PC-9 (cell line): ENCODE results near the gene HOXB13. TPM values are rescaled to one million over a fixed set of nuclear protein-coding genes. Genes with fewer than 3 reads are reported as not detected.

Source experiments
- BruUV-seq: library from RNA; stranded (reverse); fragments of 400-500 nt; replicated peaks from 2 replicates; lab custom pipeline; 2021; lab: Mats Ljungman, UMichigan
- CTCF ChIA-PET: fragments of 300-600 bp; sonication (Branson Sonifier 250); formaldehyde crosslinking; loops from one replicate; lab custom pipeline; 2022; ENCODE audit warnings: antibody characterized with exemption; lab: Charles Lee
- POLR2A ChIA-PET: fragments of 300-600 bp; sonication (Branson Sonifier 250); formaldehyde crosslinking; loops from one replicate; lab custom pipeline; 2022; ENCODE audit warnings: antibody characterized with exemption; ENCODE audit not compliant: unreplicated experiment; lab: Charles Lee
- DNase-seq, 2 experiments: peaks; one replicate each; pipeline versions ENCODE4 v3.0.0 to v3.0.0-alpha.2; 2015 to 2022; ENCODE audit warnings: mixed read lengths in 1 of 2
- H2AFZ ChIP-seq: fragments of 200-600 bp; sonication (generic); 2 replicates; pipeline ENCODE4 v1.8.1; 2017; ENCODE audit warnings: antibody characterized with exemption
- H3F3A ChIP-seq: fragments of 200-600 bp; sonication (generic); 2 replicates; pipeline ENCODE4 v1.8.1; 2017; ENCODE audit warnings: antibody characterized with exemption, mild to moderate bottlenecking, low read depth; ENCODE audit not compliant: insufficient read depth
- H3K27ac ChIP-seq: fragments of 200-600 bp; sonication (generic); 2 replicates; pipeline ENCODE4 v1.6.1; 2016; ENCODE audit warnings: mixed run types
- H3K27me3 ChIP-seq: fragments of 200-600 bp; sonication (generic); 2 replicates; pipeline ENCODE4 v1.6.1; 2016; ENCODE audit warnings: low read depth, mixed run types; ENCODE audit not compliant: insufficient read depth
- H3K36me3 ChIP-seq: fragments of 200-600 bp; sonication (generic); 2 replicates; pipeline ENCODE4 v1.6.1; 2016; ENCODE audit warnings: low read depth, mixed run types
- H3K4me1 ChIP-seq: fragments of 200-600 bp; sonication (generic); replicated peaks from 2 replicates; pipeline ENCODE4 v1.6.1; 2016; ENCODE audit warnings: mixed run types; ENCODE audit not compliant: insufficient read depth
- H3K4me2 ChIP-seq: fragments of 200-600 bp; sonication (generic); 2 replicates; pipeline ENCODE4 v1.6.1; 2017; ENCODE audit warnings: mixed run types
- H3K4me3 ChIP-seq: fragments of 200-600 bp; sonication (generic); 2 replicates; pipeline ENCODE4 v1.6.1; 2016; ENCODE audit warnings: mixed run types
- H3K79me2 ChIP-seq: fragments of 200-600 bp; sonication (generic); 2 replicates; pipeline ENCODE4 v1.6.1; 2017; ENCODE audit warnings: low read depth, mixed run types
- H3K9me2 ChIP-seq: fragments of 200-600 bp; sonication (generic); 2 replicates; pipeline ENCODE4 v1.8.1; 2017; ENCODE audit warnings: mild to moderate bottlenecking; ENCODE audit not compliant: insufficient read depth
- H3K9me3 ChIP-seq: fragments of 200-600 bp; sonication (generic); 2 replicates; pipeline ENCODE4 v1.8.1; 2016; ENCODE audit warnings: low read depth; ENCODE audit not compliant: insufficient read depth
- H4K20me1 ChIP-seq: fragments of 200-600 bp; sonication (generic); 2 replicates; pipeline ENCODE4 v1.8.1; 2017; ENCODE audit not compliant: insufficient read depth
- CTCF ChIP-seq: fragments of 200-600 bp; sonication (generic); conservative IDR thresholded peaks from 2 replicates; pipeline ENCODE4 v1.6.1; 2017; ENCODE audit warnings: mixed run types, antibody characterized with exemption, mild to moderate bottlenecking, moderate library complexity
- EZH2 ChIP-seq: fragments of 200-600 bp; sonication (generic); IDR thresholded peaks from 2 replicates; pipeline ENCODE4 v1.8.0; 2017; ENCODE audit warnings: antibody characterized with exemption, low read depth
- intact Hi-C: fragments of 100-400 bp; cut with micrococcal nuclease; formaldehyde crosslinking; loops from one replicate; pipeline ENCODE4 v1.10.0; 2022; ENCODE audit not compliant: unreplicated experiment
- total RNA-seq: library from RNA; stranded (reverse); gene quantifications from 2 replicates; pipeline ENCODE4 v1.2.3, GENCODE V29; 2021

Gene HOXB13
- total RNA-seq, 1 experiment from 2014 or later = not detected

- no TSS peak for BruUV-seq
- Histone ChIP-seq H2AFZ (no peak overlapping the region), H3K9me2 (no peaks in the 10 kb centered on the region), H3F3A (no peaks in the 10 kb centered on the region), H4K20me1 (no peaks in the 10 kb centered on the region), H3K27me3 (peaks cover 99% of the 10 kb centered on the region), H3K4me3 (no peak overlapping the region), H3K9me3 (no peaks in the 10 kb centered on the region), H3K27ac (no peak overlapping the region), H3K79me2 (no peaks in the 10 kb centered on the region), H3K4me1 (no peaks in the 10 kb centered on the region), H3K4me2 (no peak overlapping the region), H3K36me3 (no peaks in the 10 kb centered on the region)
- DNase-seq = no peak
- POLR2A ChIA-PET = no interaction called here
- intact Hi-C loops = no loop called here
- CTCF ChIA-PET = interaction anchor here (0.6 kb wide), 1 partner anchor 83 kb away, joined by 8 read pairs; no protein-coding TSS in a partner anchor
- TF ChIP-seq EZH2 = no peak
- TF ChIP-seq CTCF = no peak
These were observed 2.8 kb upstream of the HOXB13 start for GRCh38 chr17:48731355-48731754.

GRCh38 chr17:48730240-48730550 is 1.6 kb upstream of the HOXB13 start:
- no peaks in the 10 kb centered on the region for H3K9me2 ChIP-seq
- POLR2A ChIA-PET = no interaction called here
- H4K20me1 ChIP-seq = no peaks in the 10 kb centered on the region
- H3K9me3 ChIP-seq = no peaks in the 10 kb centered on the region
- H3K4me3 ChIP-seq = no peak overlapping the region
- no peak overlapping the region for H3K4me2 ChIP-seq
- H3K27ac ChIP-seq = no peak overlapping the region
- DNase-seq = no peak
- intact Hi-C loops = no loop called here
- no peaks in the 10 kb centered on the region for H3K4me1 ChIP-seq
- H3K79me2 ChIP-seq = no peaks in the 10 kb centered on the region
- H3F3A ChIP-seq = no peaks in the 10 kb centered on the region
- BruUV-seq = no TSS peak
- TF ChIP-seq EZH2 (no peak), CTCF (no peak)
- CTCF ChIA-PET = interaction anchor here (0.6 kb wide), 1 partner anchor 149 kb away, joined by 3 read pairs; no protein-coding TSS in a partner anchor
- peaks cover 99% of the 10 kb centered on the region for H3K27me3 ChIP-seq
- no peaks in the 10 kb centered on the region for H3K36me3 ChIP-seq
- no peak overlapping the region for H2AFZ ChIP-seq

- H3K4me3 ChIP-seq = no peak overlapping the region
- H3K4me2 ChIP-seq = no peak overlapping the region
- TF ChIP-seq EZH2 (no peak), CTCF (no peak)
- H3K27ac ChIP-seq = no peak overlapping the region
- H3K9me2 ChIP-seq = no peaks in the 10 kb centered on the region
- no peaks in the 10 kb centered on the region for H3K36me3 ChIP-seq
- BruUV-seq = no TSS peak
- H3F3A ChIP-seq = no peaks in the 10 kb centered on the region
- no peaks in the 10 kb centered on the region for H4K20me1 ChIP-seq
- H3K9me3 ChIP-seq = no peaks in the 10 kb centered on the region
- peaks cover 98% of the 10 kb centered on the region for H3K27me3 ChIP-seq
- H3K79me2 ChIP-seq = no peaks in the 10 kb centered on the region
- ChIA-PET CTCF (no interaction called here), POLR2A (no interaction called here)
- intact Hi-C loops = no loop called here
- H3K4me1 ChIP-seq = no peaks in the 10 kb centered on the region
- H2AFZ ChIP-seq = no peak overlapping the region
- no peak for DNase-seq
These were observed 1.0 kb upstream of the HOXB13 start for GRCh38 chr17:48729335-48730239.
